Ovary (tissue), 3 donors: ENCODE data around the gene CLCNKB.

Experiments
- CTCF ChIP-seq, 3 donors: fragments of 450-650 bp in 2 of 3; fragments of 200-600 bp in 1 of 3; IDR thresholded peaks; one replicate each; pipeline versions ENCODE4 v1.5.1 to v1.8.0; 2016 to 2022; ENCODE audit warnings: antibody characterized with exemption in 3 of 3, mild to moderate bottlenecking in 1 of 3
- EP300 ChIP-seq: sonication (generic); formaldehyde crosslinking; IDR thresholded peaks from one replicate; pipeline ENCODE4 v1.6.1; 2017; ENCODE audit warnings: antibody characterized with exemption
- POLR2A ChIP-seq: fragments of 450-650 bp; IDR thresholded peaks from one replicate; pipeline ENCODE4 v1.6.1; 2017; ENCODE audit warnings: antibody characterized with exemption, mild to moderate bottlenecking, moderate library complexity
- donor health status: DM: no; HTN: no; CAD: no.

GRCh38 chr1:16011936-16012589, 31.5 kb upstream of the CLCNKB start:
- TF ChIP-seq CTCF (IDR thresholded peaks at IDR 0.05), result no peak
- TF ChIP-seq POLR2A, result no peak
- TF ChIP-seq EP300, result no peak
